ENCODE measurements around the gene COA8.
A peak's percentile ranks its signal among the peaks of the same experiment; 100 is the strongest.

The COA8 gene

DNA sequence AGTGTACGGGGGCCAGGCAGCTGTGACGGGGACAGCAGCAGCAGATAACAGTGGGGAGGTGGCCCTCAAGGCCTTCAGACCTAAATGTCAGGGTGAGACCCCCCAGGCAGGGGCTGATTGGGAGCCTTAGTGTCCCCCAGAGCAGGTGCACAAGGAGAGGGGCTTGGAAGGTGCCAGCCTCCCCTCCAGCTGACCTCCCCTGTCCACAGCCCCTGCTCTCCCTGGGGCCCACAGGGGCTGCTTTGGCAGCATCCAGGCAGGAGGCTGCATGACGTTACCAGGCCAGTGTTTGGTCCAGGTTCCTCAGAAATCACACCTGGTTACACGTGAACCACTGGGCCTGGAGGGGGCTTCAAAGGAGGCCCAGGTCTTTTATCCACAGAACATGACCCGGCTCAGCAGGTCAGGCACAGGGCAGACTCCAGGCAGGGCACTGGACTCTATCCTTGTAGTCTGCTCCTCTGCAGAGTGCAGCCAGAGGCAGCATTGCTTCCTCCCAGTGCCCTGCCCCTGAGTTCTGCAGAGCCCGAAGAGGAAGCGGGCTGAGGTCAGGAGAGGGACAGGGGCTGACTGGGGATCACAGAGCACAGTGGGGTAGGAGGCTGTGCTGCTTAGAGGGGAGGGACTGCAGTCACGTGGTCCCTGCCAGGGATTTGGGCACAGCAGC, 36.4 kb upstream of the COA8 start:
- no peak for DNase-seq

DNA sequence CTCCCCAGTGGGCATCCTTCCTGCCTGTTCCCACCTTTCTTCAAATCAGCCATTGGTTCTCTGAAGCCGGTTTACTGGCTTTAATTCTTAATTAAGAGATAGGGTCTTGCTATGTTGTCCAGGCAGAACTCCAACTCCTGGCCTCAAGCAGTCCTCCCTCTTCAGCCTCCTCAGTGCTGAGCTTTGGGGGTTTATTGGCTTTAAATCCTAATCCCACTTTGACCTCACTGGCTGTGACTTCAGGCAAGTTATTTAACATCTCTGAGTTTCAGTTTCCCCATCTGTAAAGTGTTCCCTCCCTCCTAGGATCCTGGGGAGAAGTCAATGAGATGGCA, 35.9 kb upstream of the COA8 start:
- DNase-seq = no peak

DNA sequence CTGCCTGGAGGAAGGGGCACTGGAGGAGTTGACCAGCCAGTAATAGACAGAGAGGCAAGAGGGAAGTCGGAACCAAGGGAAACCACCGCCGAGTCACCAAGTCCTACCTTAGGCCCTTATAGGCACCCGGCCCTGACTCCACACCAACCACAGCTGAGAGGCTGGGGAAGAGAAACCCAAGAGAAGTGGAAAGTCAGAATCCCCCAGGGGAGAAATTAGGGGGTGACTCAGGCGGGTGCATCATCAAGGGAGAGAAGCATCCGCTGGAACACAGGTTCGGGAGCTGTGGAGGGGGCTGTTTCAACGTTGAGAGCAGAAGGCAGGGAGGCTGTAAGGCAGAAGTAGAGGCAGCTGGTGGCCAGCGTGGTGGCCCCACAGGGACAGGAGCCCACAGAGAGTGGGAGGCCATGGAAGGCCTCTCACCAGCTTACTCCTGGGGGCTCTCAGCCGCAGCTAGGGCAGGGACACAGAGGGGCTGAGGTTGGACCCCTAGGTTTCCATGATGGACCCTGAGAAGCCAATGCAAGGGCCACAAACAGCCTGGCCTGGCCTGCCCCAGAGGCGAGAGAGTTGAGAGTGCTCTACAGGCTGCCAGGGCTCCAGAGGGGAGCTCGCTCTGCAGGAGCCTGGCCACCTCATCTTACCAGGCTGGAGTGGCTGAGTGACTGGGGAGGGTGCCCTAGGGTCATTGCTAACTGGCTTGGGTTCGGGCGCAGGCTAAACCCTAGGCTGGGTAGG, 35.2 kb upstream of the COA8 start:
- DNase-seq = no peak

DNA sequence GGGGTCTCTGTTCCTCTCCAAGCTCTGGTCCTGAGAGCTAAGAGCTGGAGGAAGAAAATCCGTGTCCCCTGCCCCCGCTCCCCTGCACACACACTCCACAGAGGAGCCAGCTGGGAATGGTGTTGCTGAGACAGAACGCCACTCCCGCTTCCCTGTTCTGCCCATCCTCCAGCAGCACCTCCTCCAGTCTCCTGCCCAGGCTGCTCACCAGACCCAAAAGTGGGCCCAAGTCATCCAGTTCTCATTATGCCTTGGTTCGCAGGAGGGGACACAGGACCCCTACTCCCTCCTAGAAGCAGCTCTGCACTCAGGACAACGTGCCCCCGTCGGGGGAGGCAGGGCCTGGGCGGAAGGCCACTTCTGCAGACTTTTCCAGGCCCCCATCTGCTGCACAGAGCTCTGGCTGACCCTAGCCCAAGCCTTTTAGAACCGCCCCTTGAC, 34.6 kb upstream of the COA8 start:
- DNase-seq = no peak

DNA sequence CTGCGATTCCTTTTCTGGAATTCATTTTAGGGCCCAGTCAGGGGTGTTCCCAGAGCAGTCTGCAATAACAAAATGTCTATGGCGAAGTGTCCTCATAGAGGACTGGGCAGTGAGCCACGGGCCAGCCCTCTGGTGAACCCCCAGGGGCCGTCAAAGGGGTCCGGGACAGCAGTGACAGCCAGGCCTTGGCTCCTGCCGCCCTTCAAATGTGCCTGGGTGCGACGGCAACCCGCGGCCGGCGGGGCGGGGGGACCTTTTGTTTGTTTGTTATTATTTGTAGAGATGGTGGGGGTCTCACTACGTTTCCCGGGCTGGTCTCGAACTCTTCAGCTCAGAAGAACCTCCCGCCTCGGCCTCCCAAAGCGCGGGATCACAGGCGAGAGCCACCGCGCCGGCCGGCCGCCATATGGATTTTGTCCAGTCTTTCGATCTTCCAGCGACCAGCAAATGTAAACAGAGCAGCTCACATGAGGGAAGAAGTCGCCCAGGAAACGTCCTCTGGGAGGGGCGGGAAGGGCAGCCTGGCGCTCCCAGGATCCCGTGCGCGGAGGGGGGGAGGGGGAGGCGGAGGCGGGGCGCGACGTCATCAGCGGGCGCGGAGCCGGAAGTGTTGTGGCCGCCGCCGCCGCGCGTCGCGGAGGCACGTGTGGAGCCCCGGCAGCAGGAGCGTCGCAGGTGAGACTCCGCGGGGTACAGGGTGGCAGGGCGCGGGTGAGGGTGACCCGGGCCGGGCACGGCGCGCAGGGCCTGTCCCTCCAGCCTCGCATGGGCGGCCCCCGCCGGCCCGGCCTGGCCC, 34.0 kb upstream of the COA8 start, which contains the start of gene TRMT61A:
Gene TRMT61A, plus strand, starts transcription at position 610 of the 796 bp plus-strand sequence. CDS start 783 bp downstream, outside the sequence.
- peak; percentile 77 for DNase-seq

DNA sequence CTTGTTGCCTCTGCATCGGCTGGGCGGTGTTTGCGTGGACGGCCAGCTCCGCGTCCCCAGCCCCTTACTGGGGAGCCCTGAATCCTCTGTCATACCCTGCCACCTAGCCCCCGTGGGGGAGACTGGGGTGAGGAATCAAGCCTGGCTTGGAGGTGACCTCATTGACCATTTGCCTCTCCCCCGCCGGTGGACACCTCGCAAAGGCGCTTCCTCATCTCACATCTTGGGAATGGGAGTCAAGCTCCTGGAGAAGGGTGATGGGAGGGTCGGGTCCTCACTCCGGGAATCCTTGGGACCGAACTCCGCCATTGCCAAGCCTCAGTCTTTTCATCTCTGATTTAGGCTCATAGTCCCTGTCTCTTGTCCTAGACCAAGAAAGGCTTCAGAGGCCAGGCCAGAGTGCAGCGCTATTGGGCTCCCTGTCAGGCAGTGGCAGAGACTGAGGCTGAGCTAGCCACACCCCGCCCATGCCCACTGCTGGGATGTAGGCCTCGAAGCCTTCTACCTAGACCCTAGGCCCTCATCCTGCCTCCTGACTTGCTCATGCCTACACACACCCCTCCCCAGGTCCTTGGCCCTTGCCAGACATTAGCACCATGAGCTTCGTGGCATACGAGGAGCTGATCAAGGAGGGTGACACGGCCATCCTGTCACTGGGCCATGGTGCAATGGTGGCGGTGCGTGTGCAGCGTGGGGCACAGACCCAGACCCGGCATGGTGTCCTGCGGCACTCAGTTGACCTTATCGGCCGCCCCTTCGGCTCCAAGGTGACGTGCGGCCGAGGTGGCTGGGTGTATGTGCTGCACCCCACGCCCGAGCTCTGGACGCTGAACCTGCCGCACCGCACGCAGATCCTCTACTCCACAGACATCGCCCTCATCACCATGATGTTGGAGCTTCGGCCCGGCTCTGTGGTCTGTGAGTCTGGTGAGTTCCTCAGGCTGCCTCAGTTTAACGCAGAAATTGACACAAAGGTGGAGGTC, 33.1 kb upstream of the COA8 start:
- DNase-seq = no peak

DNA sequence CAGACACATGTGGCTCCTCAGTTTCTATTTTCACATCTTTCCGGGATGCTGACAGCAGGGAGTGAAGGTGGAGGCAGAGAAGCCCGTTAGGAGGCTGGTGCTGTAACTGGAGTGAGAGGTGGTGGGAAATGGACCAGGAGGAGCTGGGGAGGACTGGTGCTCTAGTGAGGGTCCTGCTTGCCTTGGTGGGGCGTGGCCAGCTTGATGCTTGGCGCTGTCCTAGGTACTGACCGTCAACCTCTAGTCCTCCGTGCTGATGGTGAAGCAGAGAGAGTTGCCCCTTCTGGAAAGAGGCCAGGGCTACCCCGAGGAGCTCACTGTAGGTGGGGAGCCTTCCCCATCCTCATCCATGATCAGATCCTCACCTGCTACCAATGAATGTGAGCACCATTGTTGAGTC, 32.4 kb upstream of the COA8 start:
- no peak for DNase-seq

DNA sequence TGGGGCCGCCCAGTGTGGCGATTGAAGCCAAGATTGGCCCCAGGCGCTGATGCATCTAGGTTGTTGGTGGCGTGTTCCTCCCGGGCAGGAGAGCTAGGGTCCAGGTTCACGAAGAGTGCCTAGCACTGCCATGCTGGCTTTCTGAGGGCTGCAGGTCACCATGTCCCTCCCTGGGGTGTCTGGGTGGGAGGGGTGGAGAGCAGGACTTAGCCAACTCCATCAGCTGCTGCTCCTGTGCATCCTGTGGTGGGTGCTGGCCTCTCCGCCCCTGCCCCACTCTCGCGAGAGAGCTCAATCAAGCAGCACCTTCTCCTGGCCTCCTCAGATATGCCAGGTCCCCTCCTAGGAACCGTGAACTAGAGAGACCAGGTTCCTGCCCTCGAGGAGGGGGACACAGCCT, 31.9 kb upstream of the COA8 start:
- no peak for DNase-seq

DNA sequence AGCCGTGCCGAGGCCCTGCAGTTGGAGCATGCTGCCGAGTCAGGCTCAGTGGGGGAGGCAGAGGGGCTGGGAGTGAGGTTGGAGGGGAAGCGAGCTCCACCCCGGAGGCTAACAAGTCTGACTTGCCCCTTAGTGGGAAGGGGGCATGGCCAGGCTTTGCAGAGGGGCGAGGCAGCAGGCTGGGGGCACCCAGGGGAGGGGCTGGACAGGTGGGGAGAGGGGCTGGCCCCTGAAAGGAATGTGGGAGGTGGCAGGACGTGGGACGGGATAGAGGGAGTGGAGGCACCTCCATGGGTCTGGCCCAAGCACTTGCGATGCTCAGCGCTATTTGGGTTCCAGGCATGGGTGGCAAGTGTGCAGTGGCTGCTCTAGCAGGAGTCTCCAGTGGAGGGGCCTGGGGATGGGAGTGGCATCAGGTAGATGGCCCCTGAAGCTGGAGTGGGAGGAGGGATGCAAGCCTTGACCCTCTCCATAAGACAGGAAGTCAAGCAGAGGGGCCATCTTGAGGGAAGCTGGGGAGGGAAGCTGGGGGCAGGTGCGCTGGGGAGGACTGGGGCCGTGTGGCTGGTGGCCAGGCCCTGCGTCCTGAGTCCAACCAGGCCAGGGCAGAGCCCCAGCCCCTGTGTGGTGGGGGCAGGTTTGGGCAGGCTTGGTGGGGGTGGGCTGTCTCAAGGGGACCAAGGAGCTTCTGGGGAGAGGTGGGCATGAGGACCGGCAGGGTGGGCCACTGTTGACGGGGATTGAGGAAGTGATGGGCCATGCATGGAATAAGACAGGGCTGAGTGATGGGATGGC, 31.1 kb upstream of the COA8 start:
- no peak for DNase-seq

DNA sequence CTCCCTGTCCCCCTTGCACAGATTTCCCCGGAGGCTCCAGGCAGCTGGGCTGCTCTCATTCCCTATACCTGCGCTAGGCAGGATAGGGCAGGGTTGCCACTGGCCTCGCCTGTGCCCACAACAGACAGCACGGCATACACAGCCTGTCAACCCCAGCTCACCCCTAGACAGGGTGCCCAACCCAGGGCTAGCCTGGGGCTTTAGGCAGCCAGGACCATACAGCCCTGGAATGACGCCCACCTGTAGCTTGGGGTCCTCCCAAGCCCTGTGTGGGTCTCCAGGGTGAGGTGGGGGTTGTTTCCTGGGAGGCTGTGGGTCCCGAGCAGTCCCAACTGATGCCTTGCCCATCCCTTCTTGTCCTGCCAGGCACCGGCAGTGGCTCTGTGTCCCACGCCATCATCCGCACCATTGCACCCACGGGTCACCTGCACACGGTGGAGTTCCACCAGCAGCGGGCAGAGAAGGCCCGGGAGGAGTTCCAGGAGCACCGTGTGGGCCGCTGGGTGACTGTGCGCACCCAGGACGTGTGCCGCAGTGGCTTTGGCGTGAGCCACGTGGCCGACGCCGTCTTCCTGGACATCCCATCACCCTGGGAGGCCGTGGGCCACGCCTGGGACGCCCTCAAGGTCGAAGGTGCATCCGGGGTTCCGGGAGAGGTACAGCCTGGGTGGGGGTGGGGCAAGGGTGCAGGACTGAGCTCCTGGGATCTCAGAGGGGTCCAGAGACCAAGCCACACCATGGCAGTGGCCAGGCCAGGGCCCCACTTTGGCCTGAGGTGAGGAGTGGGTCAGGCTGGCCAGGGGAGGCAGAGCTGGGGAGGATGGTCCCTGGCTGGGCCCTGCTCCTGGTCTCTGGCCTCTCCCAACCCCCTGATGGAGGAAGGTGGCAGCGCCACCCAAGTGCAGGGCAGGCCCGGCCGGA, 30.3 kb upstream of the COA8 start:
- no peak for DNase-seq

DNA sequence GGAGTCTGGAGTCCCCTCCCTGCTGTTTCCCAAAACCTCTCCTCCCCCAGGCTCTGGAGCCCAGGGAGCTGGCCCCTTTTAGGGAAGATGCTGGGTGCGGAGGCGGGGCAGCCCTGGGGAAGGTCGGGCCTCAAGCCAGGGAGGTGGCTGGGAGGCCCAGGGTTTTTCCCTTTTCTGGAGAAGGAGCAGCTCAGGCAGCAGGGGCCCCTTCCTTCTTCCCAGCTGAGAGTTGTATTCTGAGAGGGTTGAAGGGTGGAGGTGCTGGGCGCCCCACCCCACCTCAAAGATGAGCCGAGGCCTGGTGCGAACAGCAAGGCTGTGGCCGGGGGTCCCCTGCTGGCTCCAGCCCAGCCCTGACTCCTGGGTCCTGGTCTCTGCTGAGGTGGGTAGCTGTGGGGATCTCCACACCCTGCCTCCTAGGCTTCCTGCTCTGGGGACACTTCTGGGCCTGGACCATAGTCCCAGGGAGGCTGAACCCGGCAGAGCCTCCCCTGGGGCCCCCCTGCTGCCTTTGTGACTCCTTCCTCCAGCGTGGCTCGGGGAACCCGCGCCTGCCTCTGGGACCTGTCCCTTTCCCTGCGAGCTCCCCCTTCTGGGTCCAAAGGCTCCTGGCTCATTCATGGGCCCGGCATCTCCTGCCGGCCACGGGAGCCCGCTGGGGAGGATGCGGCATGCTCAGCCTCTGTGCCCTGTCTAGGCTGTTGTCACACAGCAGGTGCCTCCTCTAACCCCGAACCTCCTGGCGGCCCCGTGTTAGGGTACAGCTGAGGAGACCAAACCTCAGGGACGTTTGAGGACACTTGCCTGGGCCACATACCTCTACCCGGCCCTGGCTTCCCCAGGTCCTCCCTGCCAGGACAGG, 29.4 kb upstream of the COA8 start:
- no peak for DNase-seq

DNA sequence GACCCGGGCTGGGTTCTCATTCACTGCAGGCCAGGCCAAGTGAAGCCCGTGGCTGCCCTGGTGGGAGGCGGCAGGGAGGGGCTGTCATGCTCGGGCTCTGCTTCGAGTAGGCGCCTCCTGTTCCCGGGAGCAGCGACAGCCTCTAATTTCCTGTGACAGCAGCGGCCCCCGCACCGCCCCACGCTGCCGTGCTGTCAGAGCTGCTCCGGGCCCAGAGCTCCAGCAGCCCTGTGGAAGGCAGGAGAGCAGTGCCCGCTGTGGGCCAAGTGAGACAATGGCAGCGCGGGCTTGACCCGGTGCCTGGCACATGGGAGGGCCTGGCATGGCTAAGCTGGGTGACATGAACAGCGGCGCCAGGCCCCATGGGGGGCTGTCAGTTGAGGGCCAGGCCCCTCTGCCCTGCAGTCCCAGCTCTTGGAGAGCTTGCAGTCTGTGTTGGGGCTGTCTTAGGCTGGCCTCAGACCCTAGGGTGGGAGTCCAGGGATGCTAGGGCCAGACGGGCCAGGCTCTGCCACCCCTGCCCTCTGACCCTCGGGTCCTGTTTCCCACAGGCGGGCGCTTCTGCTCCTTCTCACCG, 28.7 kb upstream of the COA8 start:
- DNase-seq = no peak

DNA sequence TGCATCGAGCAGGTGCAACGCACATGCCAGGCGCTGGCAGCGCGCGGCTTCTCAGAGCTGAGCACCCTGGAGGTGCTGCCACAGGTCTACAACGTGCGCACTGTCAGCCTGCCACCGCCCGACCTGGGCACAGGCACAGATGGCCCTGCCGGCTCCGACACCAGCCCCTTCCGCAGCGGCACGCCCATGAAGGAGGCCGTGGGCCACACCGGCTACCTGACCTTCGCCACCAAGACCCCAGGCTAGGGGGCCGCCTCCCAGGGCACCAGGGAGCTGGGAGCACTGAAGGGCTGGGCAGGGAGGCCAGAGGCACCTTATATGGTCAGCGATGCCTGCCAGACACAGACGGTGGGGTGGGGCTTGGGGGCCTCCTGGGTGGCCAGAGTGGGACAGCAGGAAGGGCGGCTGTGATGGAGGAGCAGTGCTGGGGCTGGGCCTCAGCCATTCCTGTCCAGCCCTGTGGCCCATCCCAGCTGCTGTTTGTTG, 28.1 kb upstream of the COA8 start:
- no peak for DNase-seq

DNA sequence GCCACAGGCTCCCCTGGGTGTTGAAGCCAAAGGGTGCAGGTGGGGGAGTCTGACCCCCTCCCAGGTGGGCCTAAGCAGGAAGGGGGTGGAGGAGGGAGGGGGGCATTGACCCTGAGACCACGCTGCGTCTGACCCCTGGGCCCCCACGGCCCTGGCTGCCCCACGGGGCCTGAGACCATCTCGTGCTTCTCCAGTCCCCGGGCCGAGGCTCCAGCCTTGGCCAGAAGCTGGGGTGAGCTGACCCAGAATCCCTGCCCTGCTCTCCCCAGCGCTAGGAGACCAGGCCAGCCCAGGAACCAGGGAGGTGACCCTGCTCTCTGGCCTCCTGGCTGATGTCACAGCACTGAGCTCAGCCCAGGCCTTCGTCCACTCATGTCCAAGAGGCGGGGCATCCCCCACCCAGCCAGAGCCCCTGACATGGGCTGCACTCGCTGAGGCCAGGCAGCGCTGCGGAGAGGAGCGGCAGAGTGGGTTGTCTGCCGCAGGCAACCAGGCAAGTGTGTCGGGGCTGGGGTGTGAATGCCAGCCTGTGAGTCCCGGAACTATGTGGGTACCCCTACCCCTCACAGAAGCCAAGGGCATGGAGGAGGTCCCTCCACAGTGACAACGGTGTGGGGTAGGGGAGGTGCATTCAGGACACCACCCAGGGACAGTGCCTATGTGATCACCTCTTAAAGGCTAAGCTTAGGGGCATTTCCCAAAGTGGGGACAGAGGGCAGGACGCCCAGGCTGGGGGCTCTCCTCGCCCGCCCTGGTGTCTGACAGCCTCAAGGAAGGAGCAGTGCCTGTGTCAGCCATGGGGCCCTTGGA, 27.5 kb upstream of the COA8 start:
- no peak for DNase-seq

DNA sequence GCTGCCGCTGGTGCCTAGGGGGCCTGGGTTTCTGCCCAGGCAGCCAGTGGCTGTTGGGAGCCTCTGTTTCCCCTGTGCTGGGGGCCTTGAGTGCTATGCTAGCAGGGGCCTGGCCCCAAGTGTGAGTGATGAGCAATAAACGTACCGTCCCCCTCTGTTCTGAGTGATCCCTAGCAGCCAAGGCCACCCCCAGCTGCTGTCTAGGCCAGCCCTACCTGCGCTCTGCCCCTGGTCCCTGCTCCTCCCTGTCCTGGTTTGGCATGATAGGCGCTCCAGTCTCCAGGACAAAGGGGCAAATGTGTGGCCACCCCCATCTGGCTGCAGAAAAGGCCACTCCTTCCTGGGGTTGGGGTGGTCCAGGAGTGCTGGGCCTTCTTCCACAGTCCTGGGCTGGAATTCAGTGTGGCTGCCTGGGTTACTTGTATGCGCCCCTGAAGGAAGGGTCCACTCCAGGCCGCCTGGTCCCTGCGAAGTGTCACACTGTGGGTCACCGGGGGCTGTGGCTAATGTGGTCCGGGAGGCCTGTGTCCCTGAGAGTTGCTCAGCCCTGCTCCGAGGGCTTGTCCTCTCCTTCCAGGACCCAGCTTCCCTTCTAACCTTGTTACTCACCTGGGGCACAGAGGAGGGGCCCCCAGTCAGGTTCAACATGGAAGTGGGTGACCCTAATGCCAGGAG, 26.7 kb upstream of the COA8 start:
- no peak for DNase-seq

DNA sequence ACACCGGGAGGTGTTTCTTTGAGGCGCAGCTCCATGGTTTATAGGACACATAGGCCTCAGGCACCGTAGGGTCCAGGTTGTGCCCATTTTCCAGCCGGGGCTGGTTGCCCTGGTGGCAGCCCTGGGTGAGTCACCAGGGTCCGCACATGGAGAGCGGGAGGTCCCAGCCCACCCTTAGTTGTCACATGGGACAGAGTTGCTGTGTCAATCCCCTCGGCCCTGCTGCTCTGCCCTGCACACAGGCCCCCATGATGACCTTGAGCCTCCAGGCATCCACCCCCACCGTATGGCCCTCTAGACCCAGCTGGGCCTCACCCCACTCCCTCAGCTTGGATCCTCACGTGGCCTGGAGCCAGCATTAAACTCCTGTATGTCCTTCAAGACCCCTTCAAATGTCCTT, 26.1 kb upstream of the COA8 start:
- DNase-seq = no peak

DNA sequence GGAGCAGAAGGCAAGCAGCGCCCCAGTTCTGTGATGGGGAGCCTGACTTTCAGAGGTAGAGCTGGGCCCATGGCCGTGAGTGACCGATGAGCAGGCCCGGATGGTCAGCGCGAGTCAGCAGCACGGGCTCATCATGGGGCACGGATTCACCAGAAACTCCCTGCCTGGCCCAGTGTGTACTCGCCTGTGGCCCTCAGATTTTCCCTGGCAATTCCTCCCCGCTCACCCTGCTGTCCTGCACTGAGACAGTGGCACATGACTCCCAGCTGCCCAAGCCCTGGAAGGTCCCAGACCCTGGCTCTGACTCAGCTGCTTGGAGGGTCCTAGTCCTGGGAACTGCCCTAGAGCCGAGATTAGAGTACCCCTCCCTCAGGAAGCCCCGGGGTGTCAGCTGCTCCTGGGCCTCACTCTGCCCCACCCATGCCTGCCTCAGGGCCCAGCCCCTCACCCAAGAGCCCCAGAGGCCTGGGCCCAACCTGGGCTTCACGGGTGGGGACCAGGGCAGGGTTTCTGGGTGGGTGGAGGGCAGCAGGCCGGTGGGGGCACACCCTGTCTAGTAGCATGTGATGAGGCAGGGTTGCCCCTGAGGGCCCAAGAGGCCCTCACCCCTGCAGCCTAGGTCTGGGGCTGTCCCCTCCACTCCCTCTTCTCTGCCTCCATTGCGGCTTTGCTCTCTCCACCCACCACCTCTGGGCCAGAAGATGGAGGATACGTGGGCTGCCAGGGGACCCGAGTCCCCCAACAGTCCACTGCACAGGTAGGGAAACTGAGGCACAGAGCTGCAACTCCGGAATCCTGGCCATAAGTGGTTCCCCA, 25.4 kb upstream of the COA8 start:
- no peak for DNase-seq
